Mesodermal cell (in vitro differentiated cells): ENCODE results near the gene HPGD.

Experiments
- H3K27ac ChIP-seq: 2 replicates; pipeline ENCODE4 v1.7.0; 2013; ENCODE audit warnings: mild to moderate bottlenecking, low read depth, low read length, moderate library complexity; ENCODE audit not compliant: severe bottlenecking
- H3K36me3 ChIP-seq: 2 replicates; pipeline ENCODE4 v1.7.1; 2013; ENCODE audit warnings: mild to moderate bottlenecking, low read length, moderate library complexity; ENCODE audit not compliant: control insufficient read depth, insufficient read depth
- H3K4me1 ChIP-seq: one replicate; pipeline ENCODE4 v1.7.1; 2013; ENCODE audit warnings: mild to moderate bottlenecking, low read length; ENCODE audit not compliant: insufficient read depth, control insufficient read depth, poor library complexity, severe bottlenecking
- H3K4me3 ChIP-seq: 2 replicates; pipeline ENCODE4 v1.7.0; 2013; ENCODE audit warnings: low read length, control low read depth, mild to moderate bottlenecking; ENCODE audit not compliant: insufficient read depth, poor library complexity, severe bottlenecking; ENCODE audit errors: extremely low read depth
- H3K9me3 ChIP-seq: 2 replicates; pipeline ENCODE4 v1.7.1; 2013; ENCODE audit warnings: mild to moderate bottlenecking, low read length, moderate library complexity; ENCODE audit not compliant: control insufficient read depth
- WGBS, 2 experiments: methylation state at CpG; one replicate each; pipeline ENCODE4 v1.1.5; 2013; ENCODE audit warnings: missing lambda C conversion rate in 2 of 2; ENCODE audit not compliant: insufficient coverage in 2 of 2; 5-methylcytosine and 5-hydroxymethylcytosine counted together

Gene HPGD

GRCh38 chr4:174449944-174450785, 72.1 kb downstream of the HPGD start:
- H3K4me3 ChIP-seq: no peak overlapping the region
- H3K27ac ChIP-seq: no peak overlapping the region
- no peaks in the 10 kb centered on the region for H3K4me1 ChIP-seq
- no peaks in the 10 kb centered on the region for H3K36me3 ChIP-seq
- H3K9me3 ChIP-seq: no peaks in the 10 kb centered on the region
- WGBS, 2 experiments: 82 to 94% methylated on average over 2 to 3 of the region's 5 CpGs

GRCh38 chr4:174449152-174449551, 73.1 kb downstream of the HPGD start:
- Histone ChIP-seq H3K27ac (no peak overlapping the region), H3K9me3 (no peaks in the 10 kb centered on the region), H3K4me1 (no peaks in the 10 kb centered on the region), H3K36me3 (no peaks in the 10 kb centered on the region), H3K4me3 (no peak overlapping the region)
- no CpG with 5 or more reads among the region's 1 CpG for WGBS, 2 experiments

GRCh38 chr4:174444390-174444789, 77.9 kb downstream of the HPGD start:
- Histone ChIP-seq H3K9me3 (no peaks in the 10 kb centered on the region), H3K27ac (no peak overlapping the region), H3K4me3 (no peak overlapping the region), H3K36me3 (no peaks in the 10 kb centered on the region), H3K4me1 (no peaks in the 10 kb centered on the region)
- 100% methylated on average over 1 of the region's 1 CpG; no CpG with 5 or more reads in 1 of the 2 experiments for WGBS, 2 experiments
